Stimulated activated CD4-positive, alpha-beta T cell treated with anti-CD3 and anti-CD28 coated beads, Interleukin-2, amount 100 ng/mL, for 48 hours (primary cell): Measurements from ENCODE around the gene TUT4.
A peak's percentile ranks its signal among the peaks of the same experiment; 100 is the strongest.

ENCODE experiments used
- DNase-seq, 2 donors: peaks; one replicate each; pipeline ENCODE4 v3.0.0-alpha.2; 2020

Gene TUT4

DNA sequence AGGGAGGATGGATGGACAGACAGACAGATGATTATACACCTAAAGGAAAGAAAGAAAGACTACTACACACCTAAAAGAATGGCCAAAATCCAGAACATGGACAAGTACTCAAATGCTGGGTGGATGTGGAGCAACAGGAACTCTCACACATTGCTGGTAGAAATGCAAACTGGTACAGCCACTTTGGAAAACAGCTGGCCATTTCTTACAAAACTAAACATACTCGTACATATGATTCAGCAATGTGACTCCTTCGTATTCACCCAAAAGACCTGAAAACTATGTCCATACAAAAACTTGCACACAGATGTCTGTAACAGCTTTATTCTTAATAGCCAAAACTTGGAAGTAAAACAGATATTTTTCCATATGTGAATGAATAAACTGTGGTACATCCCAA, 97.2 kb downstream of the TUT4 start:
- DNase-seq = no peak

DNA sequence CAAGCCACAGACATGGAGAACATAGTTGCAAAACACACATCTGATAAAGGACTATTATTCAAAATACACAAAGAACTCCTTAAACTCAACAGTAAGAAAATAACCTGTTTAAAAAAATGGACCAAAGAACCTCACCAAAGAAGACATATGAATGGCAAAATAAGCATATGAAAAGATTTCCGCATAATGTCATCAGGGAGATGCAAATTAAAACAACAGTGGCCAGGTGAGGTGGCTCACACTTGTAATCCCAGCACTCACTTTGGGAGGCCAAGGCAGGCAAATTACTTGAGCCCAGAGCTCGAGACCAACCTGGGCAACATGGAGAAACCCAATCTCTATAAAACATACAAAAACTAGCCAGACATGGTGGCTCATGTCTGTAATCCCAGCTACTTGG, 98.1 kb downstream of the TUT4 start:
- DNase-seq = no peak

DNA sequence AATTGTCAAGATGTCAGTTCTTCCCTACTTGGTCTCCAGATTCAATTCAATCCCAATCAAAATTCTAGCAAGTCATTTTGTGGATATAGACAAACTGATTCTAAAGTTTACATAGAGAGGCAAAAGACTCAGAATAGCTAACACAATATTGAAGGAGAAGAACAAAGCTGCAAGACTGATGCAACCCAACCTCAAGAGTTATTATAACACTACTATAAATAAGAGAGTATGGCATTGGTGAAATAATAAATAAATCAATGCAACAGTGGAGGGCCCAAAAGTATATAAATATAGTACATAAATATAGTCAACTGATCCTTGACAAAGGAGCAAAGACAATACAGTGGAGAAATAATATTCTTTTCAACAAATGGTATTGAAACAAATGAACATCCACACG, 98.8 kb downstream of the TUT4 start:
- no peak for DNase-seq

DNA sequence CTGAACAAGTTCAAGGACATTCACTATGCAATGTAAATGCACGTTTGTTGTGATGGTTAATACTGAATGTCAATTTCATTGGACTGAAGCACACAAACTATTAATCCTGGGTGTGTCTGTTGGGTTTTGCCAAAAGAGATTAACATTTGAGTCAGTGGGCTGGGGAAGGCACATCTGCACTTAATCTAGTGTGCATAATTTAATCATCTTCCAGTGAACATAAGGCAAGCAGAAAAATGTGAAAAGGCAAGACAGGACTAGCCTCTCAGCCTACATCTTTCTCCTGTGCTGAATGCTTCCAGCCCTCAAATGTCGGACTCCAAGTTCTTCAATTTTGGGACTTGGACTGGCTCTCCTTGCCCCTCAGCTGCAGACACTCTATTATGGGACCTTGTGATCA, 108.4 kb downstream of the TUT4 start:
- no peak for DNase-seq

DNA sequence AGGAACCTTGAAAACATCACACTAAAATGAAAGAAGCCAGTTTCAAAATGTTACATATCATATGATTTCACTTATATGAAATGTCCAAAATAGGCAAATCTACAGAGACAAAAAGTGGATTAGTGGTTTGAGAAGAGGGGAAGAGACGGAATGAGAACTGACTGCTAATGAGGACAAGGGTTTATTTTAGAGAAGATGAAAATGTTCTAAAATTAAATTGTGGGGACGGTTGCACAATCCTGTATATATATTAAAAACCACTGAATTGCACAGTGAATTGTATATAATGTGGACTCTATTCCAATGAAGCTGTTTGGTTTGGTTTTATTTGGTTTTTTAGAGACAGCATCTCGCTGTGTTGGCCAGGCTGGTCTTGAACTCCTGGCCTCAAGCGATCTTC, 112.9 kb downstream of the TUT4 start:
- DNase-seq = no peak

DNA sequence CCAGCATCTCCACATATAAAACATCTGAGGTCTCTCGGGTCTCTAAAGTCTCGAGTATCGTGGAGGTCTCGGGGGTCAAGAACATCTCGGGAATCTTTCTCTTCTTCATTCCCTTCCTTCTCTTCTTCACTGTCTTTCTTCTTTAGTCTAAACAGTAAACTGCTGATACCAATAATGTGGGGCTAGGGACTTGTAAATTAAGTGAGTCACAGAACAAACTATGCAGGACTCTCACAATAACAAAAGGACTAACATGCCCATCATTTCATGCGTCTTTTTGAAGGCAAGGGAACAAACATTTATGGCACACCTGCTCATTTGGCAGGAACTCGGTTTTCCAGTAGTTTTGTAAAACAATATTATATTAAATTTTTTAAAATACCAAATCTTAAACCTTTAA, 116.1 kb downstream of the TUT4 start:
- no peak for DNase-seq

DNA sequence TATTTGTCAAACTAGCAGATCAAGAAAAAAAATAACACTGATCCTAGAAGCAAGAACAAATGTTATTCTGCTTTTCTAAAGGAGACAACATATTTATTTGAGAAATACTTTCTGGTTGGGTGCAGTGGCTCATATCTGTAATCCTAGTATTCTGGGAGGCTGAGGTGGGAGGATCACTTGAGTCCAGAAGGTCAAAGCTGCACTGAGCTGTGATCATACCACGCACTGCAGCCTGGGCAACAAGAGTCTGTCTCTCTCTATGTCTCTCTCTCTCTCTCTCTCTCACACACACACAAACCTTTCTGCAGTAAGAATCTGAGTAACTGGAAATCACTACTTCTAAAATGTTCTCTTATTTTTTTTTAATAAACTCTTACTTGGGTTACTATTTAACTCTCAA, 117.2 kb downstream of the TUT4 start:
- DNase-seq = no peak

DNA sequence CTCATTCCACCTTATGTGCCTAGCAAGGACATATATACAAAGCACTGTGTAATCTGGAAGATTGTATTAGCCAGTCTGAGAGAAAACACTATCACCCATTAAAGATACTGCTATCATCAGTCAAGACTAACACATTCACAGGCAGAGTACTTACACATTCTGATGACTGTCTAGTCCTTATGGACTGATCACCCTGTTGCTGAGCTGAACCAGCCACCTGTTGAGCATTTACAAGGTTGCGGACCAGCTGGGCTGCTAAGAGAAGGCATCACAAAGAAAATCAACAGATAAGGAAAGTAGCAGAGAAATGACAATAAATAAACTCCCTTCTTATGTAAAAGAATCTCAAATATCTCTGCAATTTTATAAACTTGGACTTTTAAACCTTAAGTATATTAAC, 117.7 kb downstream of the TUT4 start:
- DNase-seq = no peak

DNA sequence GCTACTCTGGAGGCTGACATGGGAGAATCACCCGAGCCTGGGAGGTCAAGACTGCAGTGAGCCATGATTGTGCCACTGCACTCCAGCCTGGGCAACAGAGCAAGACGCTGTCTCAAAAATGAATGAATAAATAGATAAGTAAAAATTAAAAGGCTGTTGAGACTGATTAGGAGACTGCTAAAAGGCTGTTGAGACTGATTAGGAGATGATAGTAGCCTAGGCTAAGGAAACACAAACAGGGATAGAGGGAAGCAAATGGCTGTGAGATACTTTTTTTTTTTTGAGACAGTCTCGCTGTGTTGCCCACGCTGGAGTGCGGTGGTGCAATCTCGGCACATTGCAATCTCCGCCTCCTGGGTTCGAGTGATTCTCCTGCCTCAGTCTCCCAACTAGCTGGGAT, 120.1 kb downstream of the TUT4 start:
- DNase-seq = no peak

DNA sequence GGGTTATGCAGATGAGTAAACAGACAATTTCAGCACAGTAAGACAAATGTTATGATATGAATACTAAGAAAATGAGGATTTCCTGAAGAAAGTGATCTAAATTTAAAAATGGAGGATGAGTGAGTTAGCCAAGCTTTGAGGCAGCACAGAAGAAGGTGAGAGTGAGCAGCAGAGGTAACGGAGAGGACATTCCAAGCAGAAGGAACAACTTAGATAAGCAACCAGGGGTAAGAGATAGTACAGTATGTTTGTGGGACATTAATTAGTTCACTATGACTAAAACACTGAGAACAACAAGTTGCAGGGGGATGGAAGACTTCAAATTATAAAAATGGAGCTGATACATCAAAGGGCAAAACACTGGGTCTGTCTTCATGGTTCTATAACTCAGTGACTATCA, 125.7 kb downstream of the TUT4 start:
- DNase-seq = no peak

DNA sequence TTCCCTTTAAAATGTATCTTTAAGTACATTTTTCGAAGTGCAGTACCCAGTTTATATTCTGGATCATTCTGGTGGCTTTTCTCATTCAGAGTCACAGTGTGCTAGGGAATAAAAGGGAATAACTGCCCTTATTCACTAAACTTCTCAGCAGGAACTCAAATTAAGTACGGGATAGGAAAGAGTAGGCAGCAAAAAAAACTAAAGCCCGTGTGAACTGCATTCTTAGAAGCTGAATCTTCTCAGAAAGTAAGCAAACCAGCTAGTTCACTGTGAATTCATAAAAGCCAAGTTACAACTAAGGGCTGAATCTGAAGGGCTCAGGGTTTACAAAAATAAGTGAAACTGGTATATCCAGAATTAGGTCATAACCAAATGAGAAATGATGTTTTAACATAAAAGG, 126.5 kb downstream of the TUT4 start:
- DNase-seq = no peak

DNA sequence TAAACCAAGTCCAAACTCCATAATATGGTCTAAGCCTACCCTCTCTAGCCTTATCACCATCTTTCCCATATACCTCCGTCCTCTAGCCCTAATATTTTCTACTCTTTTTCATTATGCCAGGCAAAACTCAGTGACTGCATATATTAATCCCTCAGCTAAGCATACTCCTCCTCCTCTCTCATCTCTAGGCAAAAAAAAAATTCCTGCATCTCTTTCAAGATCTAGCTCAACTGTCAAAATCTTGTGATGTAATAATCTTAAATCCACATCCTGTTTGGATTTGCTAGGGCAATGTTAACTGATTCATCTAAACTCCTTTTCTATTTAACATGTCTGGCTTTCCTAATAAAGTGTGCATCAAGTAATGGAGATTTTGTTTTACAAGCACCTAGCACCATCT, 128.1 kb downstream of the TUT4 start:
- DNase-seq = no peak

DNA sequence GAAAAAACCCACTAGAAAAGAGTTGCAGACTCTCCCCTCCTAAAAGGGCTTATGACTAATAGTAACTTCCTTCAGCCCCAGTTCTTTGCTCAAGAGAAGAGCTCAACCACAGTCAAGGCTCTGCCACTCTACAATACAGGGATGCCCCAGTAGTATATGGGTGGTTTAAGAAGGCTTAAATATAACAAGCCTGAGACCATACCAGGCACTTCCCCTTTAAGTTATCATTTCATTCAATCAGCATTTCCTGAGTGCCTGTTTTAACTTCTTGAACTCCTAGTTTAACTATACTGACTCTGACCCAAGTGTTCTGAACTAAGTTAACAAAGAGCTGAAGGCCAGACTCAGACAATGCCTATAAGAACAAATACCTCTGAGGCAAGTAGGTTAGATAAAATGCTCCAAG, 128.7 kb downstream of the TUT4 start:
- DNase-seq = no peak

DNA sequence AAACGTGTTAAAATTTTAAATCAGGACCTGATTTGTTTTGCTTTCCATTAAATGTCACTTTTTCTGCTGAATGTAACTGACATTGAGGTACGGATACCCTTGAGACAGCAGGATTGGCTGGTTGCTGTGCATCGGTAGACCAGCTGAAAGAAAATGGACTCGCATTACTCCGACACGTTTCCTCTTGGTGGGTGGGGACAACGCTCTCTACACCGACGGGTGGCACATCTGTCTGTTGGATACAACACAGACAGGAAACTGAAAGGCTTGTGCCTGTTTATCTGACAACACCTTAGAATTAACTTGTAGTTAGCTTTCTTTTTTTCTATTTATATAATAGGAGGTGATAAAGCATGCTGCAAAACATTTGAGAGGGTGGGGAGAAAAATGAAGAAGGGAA, 129.1 kb downstream of the TUT4 start:
- DNase-seq = peak; percentile 25 to 47

DNA sequence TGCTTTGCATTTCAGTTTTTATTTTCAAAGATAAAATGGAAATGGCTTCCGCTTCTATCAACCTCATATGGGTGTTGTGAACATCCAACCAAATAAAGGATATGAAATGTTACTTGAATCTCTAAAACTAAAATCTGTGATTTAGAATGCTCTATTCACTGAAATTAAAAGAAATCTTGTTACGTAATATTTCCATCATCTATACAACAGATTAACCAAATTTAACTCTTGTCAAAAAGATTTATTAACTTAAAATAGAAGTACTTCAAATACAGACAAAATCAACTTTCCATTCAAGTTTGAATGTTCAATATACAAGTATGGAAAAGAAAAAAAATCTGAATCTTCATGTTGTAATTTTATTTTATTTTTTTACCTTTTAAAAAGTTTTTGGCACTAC, 129.8 kb downstream of the TUT4 start:
- DNase-seq = no peak

DNA sequence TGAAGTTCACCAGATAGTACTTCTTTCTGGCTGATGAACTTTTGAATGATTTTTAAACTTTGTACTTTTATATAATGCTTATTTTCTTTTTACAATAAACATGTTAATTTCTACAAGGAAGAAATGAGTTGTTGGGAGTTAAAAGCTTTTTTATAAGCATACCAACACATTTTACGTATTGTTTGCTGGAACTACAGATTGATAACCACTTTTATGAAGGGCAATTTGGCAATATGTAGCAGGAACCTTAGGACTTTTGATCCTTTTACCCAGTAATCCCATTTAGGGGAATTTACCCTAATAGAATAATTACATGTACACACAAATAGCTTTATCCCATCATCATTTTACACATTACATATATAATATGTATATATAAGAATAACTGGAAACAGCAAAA, 132.2 kb downstream of the TUT4 start:
- no peak for DNase-seq

DNA sequence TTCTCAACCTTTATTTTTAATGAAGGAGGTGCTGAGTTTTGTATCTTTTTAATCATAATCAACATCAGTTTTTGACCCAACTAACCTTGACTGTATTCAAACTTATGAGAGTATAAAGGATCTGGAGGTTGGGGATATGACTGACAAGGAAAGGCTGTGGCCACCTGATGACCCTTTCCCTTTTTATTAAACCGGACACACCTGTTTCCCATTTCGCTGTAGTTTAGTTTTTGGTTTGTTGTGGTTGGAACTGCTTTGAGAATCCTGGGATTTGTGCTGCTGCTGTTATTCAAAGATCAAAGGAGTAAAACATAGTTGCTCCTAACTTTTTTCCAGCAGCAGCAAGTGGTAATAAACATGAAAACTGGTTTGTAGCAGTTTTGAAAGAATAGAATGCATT, 136.1 kb downstream of the TUT4 start:
- DNase-seq = no peak

DNA sequence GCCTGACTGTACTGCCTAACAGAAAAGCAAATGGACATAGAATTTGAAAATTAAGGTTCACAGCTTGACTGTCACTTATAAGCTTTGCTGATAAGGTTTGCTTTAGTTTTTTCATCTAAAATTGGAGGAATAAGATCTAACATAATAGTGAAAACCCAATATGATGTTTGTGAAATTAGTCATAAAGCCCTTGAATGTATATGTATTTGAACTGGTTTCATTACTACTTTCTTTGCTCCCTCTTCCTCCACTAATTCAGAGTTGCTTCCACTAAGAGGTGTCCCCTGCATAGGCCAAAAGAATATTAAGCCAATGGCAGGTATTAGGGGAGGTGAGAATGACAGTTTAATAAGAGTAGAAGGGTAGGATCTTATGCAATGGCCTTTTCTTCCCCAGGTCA, 137.9 kb downstream of the TUT4 start:
- no peak for DNase-seq

DNA sequence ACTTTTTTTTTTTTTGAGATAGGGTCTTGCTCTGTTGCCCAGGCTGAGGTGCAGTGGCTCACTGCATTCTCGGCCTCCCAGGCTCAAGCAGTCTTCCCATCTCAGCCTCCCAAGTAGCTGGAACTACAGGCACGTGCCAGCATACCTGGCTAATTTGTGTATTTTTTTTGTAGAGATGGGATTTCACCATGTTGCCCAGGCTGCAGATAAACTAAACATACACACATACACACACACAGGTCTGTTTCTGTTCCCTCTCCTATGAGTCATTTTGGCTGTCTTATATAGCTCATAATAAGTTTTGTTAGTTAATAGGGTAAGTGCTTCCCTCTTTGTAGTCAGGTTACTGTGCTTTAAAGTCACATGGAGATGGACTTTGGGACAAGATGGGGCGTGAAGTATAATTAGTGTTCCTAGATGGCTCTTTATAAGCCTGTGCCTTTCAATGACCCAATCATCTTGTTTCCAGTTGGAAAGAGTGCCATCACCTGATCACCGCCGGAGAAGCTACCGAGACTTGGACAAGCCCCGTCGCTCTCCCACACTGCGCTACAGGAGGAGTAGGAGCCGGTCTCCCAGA, 139.4 kb downstream of the TUT4 start:
- DNase-seq = no peak

DNA sequence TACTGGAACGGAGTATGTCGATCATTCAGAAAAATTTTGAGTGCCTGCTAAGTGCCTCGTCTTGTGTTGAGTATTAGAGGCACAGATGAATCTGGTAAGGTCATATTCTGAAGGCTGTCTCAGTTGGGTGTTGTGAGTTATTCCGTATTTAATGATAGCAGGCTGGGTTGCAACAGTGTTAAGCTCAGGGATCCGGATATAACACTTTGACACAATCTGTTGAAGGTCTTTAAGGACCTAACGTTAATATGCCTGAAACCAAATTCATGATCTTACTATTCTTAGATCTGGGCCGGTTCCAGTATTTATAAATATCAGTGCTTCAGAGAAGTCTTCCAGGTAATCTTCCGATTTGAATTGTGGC, 147.9 kb downstream of the TUT4 start:
- DNase-seq = no peak

DNA sequence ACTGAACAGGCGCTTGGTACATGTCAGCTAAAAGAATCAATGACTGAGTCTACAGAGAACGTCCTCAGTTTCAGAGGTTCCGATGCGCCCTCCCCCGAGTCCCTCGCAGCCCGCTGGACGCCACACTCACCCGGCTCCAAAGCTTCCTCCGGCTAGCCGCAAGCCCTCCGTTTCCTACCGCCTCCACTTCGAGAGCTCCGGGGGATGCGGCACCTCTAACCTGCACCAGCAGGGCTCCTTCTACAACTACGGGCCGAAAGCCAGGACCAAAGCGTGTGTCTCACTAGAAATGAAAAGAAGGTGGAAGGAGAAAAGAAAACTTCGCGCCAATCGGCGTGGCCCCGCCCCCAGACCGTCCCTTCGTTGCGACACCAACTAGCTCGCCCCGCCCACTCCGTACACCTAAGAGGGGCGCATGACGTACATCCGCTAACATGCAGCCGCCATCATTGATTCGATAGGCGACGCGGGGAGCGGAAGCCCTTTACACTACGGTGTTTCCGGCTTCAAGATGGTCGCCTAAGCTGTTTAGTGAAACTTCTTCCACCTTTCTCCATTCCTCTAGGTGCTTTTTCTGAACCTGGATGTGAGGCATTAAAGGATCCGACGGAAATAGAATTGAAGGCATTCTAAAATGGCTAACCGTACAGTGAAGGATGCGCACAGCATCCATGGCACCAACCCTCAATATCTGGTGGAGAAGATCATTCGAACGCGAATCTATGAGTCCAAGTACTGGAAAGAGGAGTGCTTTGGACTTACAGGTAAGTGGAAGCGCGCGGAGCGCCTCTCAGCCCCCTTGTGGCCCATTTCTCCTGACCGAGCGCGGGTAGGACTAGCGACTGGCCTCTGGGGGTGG, 148.5 kb downstream of the TUT4 start, which contains the start of the genes ORC1 and PRPF38A:
Gene ORC1, minus strand, starts transcription at position 308 of the 859 bp plus-strand sequence. CDS start 2,200 bp downstream, outside the sequence.
Gene PRPF38A, plus strand, starts transcription at position 487 of the 859 bp plus-strand sequence. Its CDS starts 148 bp downstream, at position 635.
- DNase-seq = peak; percentile 97

DNA sequence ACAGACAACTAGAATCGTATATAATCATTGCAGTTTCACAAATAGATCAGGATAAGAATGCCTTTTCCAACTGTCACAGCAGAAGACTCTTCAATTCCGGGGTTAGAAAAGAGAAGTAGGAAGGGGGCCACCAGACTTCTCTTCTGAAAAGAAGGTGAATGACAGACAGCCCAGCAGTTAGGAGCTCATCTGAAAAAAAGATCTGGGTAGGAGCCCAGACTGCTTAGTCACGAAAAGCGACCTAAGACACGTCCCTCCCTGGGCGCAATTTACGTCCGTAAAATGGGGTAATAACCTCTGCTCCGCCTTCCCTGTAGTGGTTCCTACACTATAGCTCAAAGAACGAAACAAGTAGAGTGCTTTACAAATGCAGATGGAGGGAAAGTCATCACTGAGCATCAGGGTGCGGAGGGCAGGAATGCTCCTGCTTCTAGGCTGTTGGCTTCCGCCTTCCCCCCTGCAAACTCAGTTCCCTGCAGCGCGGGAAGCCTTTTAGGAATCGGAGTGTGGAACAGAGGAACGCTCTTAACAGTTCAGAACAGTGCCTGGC, 149.3 kb downstream of the TUT4 start:
- peak; percentile 40 to 45 for DNase-seq

DNA sequence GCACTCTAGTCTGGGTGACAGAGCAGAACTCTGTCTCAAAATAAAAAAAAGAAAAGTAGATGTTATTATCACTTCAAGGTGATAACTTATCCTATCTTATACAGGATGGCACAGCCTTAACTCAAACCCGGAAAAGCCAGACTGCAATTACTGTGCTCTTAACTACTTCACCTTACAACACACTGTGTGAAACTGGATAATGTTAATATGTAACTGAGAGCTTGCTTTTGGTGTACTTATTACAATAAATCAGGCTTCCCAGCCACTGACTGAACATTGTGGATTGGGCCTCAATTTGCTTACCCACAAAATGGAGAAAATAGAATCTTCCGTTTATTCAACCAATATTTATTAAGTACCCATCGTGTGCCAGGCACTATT, 150.0 kb downstream of the TUT4 start:
- DNase-seq = no peak

DNA sequence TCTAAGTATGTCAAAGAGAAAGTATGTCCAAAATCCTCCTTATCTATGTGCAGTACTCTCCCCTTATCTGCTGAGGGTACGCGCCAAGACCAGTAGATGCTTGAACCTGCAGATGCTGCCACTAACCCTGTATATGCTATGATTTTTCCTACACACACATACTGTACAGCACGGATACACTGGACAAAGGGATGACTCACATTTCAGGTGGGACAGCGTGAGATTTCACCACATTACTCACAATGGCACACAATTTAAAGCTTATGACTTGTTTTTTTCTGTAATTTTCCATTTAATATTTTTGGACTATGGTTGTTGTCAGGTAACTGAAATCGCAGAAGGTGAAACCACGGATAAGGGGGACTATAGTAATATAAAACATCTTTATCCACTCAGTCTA, 152.8 kb downstream of the TUT4 start:
- DNase-seq = no peak
